H9 (cell line): ENCODE data around the gene RSAD1. TPM values are rescaled to one million over a fixed set of nuclear protein-coding genes. Genes with fewer than 3 reads are reported as not detected.

Experiments
- DNase-seq: peaks from one replicate; pipeline ENCODE4 v3.0.0-alpha.2; 2017
- H2AFZ ChIP-seq: one replicate; pipeline ENCODE4 v1.6.1; 2013; ENCODE audit warnings: mild to moderate bottlenecking, low read length, control low read depth, moderate library complexity
- H2AK5ac ChIP-seq: 2 replicates; pipeline ENCODE4 v1.6.1; 2013; ENCODE audit warnings: low read length, control low read depth, mixed read lengths; ENCODE audit not compliant: insufficient read length
- H2BK120ac ChIP-seq: one replicate; pipeline ENCODE4 v1.6.1; 2013; ENCODE audit warnings: low read depth, mild to moderate bottlenecking, low read length, control low read depth, inconsistent platforms; ENCODE audit not compliant: poor library complexity, severe bottlenecking
- H2BK12ac ChIP-seq: 2 replicates; pipeline ENCODE4 v1.6.1; 2013; ENCODE audit warnings: low read length, control low read depth, mixed read lengths, low read depth; ENCODE audit not compliant: insufficient read length
- H2BK15ac ChIP-seq: 2 replicates; pipeline ENCODE4 v1.6.1; 2013; ENCODE audit warnings: low read depth, low read length, control low read depth
- H2BK20ac ChIP-seq: one replicate; pipeline ENCODE4 v1.6.1; 2013; ENCODE audit warnings: low read depth, mild to moderate bottlenecking, low read length, control low read depth, inconsistent platforms; ENCODE audit not compliant: poor library complexity, severe bottlenecking
- H2BK5ac ChIP-seq: 2 replicates; pipeline ENCODE4 v1.6.1; 2013; ENCODE audit warnings: low read length, control low read depth, mixed read lengths; ENCODE audit not compliant: insufficient read length
- H3K14ac ChIP-seq: 2 replicates; pipeline ENCODE4 v1.6.1; 2013; ENCODE audit warnings: low read length, control low read depth; ENCODE audit not compliant: insufficient read depth
- H3K18ac ChIP-seq: 2 replicates; pipeline ENCODE4 v1.6.1; 2013; ENCODE audit warnings: low read depth, mild to moderate bottlenecking, mixed read lengths, low read length, control low read depth; ENCODE audit not compliant: insufficient read length
- H3K23ac ChIP-seq: 2 replicates; pipeline ENCODE4 v1.6.1; 2013; ENCODE audit warnings: low read length, control low read depth, mixed read lengths, low read depth; ENCODE audit not compliant: insufficient read length
- H3K23me2 ChIP-seq: 2 replicates; pipeline ENCODE4 v1.6.1; 2013; ENCODE audit warnings: low read depth, mild to moderate bottlenecking, mixed read lengths, low read length, control low read depth; ENCODE audit not compliant: insufficient read length, poor library complexity, severe bottlenecking
- H3K27ac ChIP-seq: 2 replicates; pipeline ENCODE4 v1.5.1; 2013; ENCODE audit warnings: low read length, control low read depth, mixed read lengths, low read depth; ENCODE audit not compliant: insufficient read length
- H3K27me3 ChIP-seq: 2 replicates; pipeline ENCODE4 v1.6.1; 2013; ENCODE audit warnings: low read length, control low read depth, inconsistent platforms; ENCODE audit not compliant: insufficient read depth
- H3K4ac ChIP-seq: 2 replicates; pipeline ENCODE4 v1.6.1; 2013; ENCODE audit warnings: low read depth, mild to moderate bottlenecking, control low read depth, inconsistent platforms, low read length, moderate library complexity
- H3K4me1 ChIP-seq: 2 replicates; pipeline ENCODE4 v1.6.1; 2013; ENCODE audit warnings: low read length, control low read depth, inconsistent platforms; ENCODE audit not compliant: insufficient read depth
- H3K4me2 ChIP-seq: 2 replicates; pipeline ENCODE4 v1.6.1; 2013; ENCODE audit warnings: low read length, control low read depth, mixed read lengths; ENCODE audit not compliant: insufficient read length, insufficient read depth
- H3K56ac ChIP-seq: 2 replicates; pipeline ENCODE4 v1.6.1; 2013; ENCODE audit warnings: low read depth, mild to moderate bottlenecking, mixed read lengths, low read length, control low read depth; ENCODE audit not compliant: insufficient read length
- H3K79me1 ChIP-seq: 2 replicates; pipeline ENCODE4 v1.6.1; 2013; ENCODE audit warnings: low read depth, mild to moderate bottlenecking, moderate library complexity, low read length, control low read depth, inconsistent platforms; ENCODE audit not compliant: insufficient read depth, poor library complexity, severe bottlenecking
- H3K79me2 ChIP-seq: 2 replicates; pipeline ENCODE4 v1.6.1; 2013; ENCODE audit warnings: low read length, control low read depth, inconsistent platforms; ENCODE audit not compliant: insufficient read depth
- H3K9ac ChIP-seq: 2 replicates; pipeline ENCODE4 v1.6.1; 2013; ENCODE audit warnings: low read length, control low read depth, mixed read lengths; ENCODE audit not compliant: insufficient read length; ENCODE audit errors: extremely low read depth
- H3K9me3 ChIP-seq: one replicate; pipeline ENCODE4 v1.6.1; 2013; ENCODE audit warnings: low read depth, low read length, inconsistent platforms; ENCODE audit not compliant: control insufficient read depth
- H3T11ph ChIP-seq: one replicate; pipeline ENCODE4 v1.6.1; 2013; ENCODE audit warnings: mild to moderate bottlenecking, low read length, control low read depth, inconsistent platforms
- H4K20me1 ChIP-seq: one replicate; pipeline ENCODE4 v1.6.1; 2013; ENCODE audit not compliant: control insufficient read depth, insufficient read length, insufficient read depth
- H4K5ac ChIP-seq: 2 replicates; pipeline ENCODE4 v1.6.1; 2013; ENCODE audit warnings: low read depth, mild to moderate bottlenecking, mixed read lengths, low read length, control low read depth; ENCODE audit not compliant: insufficient read length
- H4K8ac ChIP-seq: replicated peaks from 2 replicates; pipeline ENCODE4 v1.6.1; 2013; ENCODE audit warnings: low read length, control low read depth, mixed read lengths, low read depth; ENCODE audit not compliant: insufficient read length
- H4K91ac ChIP-seq: 2 replicates; pipeline ENCODE4 v1.6.1; 2013; ENCODE audit warnings: low read depth, mild to moderate bottlenecking, moderate library complexity, mixed read lengths, low read length, control low read depth; ENCODE audit not compliant: insufficient read length
- H3K27ac Mint-ChIP-seq, 3 experiments: 2 replicates in 2 of 3; 3 replicates in 1 of 3; pipeline ENCODE4 v1.8.0; 2020 to 2021; ENCODE audit warnings: mixed read lengths in 3 of 3, mild to moderate bottlenecking in 1 of 3, moderate library complexity in 1 of 3
- H3K27me3 Mint-ChIP-seq: 2 replicates; pipeline ENCODE4 v1.8.0; 2021; ENCODE audit warnings: low read depth, mild to moderate bottlenecking, moderate library complexity, mixed read lengths
- H3K36me3 Mint-ChIP-seq, 3 experiments: 2 replicates in 2 of 3; 3 replicates in 1 of 3; pipeline ENCODE4 v1.8.0; 2020 to 2021; ENCODE audit warnings: low read depth in 3 of 3, mixed read lengths in 3 of 3; ENCODE audit not compliant: insufficient read depth in 1 of 3
- H3K4me1 Mint-ChIP-seq, 2 experiments: 2 replicates each; pipeline ENCODE4 v1.8.0; 2020; ENCODE audit warnings: mixed read lengths in 2 of 2
- H3K4me3 Mint-ChIP-seq, 2 experiments: 2 replicates in 1 of 2; 3 replicates in 1 of 2; pipeline ENCODE4 v1.8.0; 2020 to 2021; ENCODE audit warnings: mild to moderate bottlenecking in 2 of 2, mixed read lengths in 2 of 2, moderate library complexity in 1 of 2
- H3K9me3 Mint-ChIP-seq, 2 experiments: 2 replicates in 1 of 2; 3 replicates in 1 of 2; pipeline ENCODE4 v1.8.0; 2020; ENCODE audit warnings: mild to moderate bottlenecking in 2 of 2, mixed read lengths in 2 of 2, moderate library complexity in 1 of 2
- WGBS: extraction: QIAGEN DNeasy Blood & Tissue Kit; methylation state at CpG from one replicate; pipeline ENCODE4 v1.1.7; 2013; ENCODE audit warnings: missing lambda C conversion rate, low lambda C conversion rate, mixed read lengths; ENCODE audit not compliant: insufficient read length; ENCODE audit errors: extremely low coverage; 5-methylcytosine and 5-hydroxymethylcytosine counted together
- total RNA-seq: library from RNA; stranded (reverse); gene quantifications from 2 replicates; pipeline ENCODE4 v1.2.1, GENCODE V29; 2021
- TF ChIP-seq, protein P1 (sequence below): fragments of 200-600 bp; sonication (generic); conservative IDR thresholded peaks from 3 replicates; pipeline ENCODE4 v1.8.0; 2021; ENCODE audit warnings: antibody characterized with exemption, mild to moderate bottlenecking

RSAD1 gene
- total RNA-seq, 1 experiment from 2014 or later, result 27.9 TPM

DNA sequence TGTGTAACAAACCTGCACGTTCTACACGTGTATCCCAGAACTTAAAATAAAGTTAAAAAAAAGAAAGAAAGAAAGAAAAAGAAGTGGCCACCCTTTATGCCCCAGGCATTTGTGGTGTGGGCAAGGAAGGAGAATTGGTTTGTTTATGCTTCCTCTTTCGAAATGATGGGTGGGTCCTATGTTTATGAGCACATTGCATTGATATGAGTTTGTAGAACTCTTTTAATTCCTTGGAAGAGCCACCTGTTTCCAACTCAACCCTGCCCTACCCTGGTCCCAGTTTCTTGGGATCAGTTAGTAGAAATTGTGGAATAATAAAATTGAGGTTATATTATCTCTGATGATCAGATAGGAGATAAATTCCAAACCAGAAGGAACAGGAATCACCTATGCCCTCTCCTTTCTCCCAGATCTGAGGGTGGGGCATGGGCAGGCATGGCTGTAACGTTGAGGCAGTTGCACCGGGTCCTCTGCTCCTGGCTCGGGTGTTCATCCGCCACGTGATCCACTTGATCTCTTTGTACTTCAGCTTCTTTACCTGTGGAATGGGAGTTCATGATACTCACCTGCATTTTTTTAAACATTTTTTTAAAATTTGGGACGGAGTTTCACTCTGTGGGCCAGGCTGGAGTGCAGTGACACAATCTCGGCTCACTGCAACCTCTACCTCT, 25.9 kb upstream of the RSAD1 start:
- Histone ChIP-seq H3K79me1 (no peaks in the 10 kb centered on the region), H3K27me3 (no peaks in the 10 kb centered on the region), H3K23me2 (no peaks in the 10 kb centered on the region), H3K18ac (no peak overlapping the region), H3K14ac (no peak overlapping the region), H2BK120ac (no peak overlapping the region), H3K4ac (no peak overlapping the region), H2AFZ (no peak overlapping the region), H4K20me1 (no peaks in the 10 kb centered on the region), H2AK5ac (no peak overlapping the region), H3T11ph (no peak overlapping the region), H3K9ac (no peak overlapping the region), H2BK15ac (no peak overlapping the region), H2BK20ac (no peak overlapping the region), H3K23ac (no peak overlapping the region), H3K4me2 (no peak overlapping the region), H4K8ac (no peak overlapping the region), H2BK12ac (no peak overlapping the region), H3K56ac (no peak overlapping the region), H3K4me1 (no peaks in the 10 kb centered on the region), H4K91ac (no peak overlapping the region), H2BK5ac (no peak overlapping the region), H4K5ac (no peak overlapping the region), H3K79me2 (no peaks in the 10 kb centered on the region), H3K9me3 (no peaks in the 10 kb centered on the region), H3K27ac (no peak overlapping the region)
- H3K27ac Mint-ChIP-seq, result no peak overlapping the region
- no peaks in the 10 kb centered on the region for H3K9me3 Mint-ChIP-seq
- H3K27me3 Mint-ChIP-seq, result no peaks in the 10 kb centered on the region; the same call in 1 of the 2 replicates
- no peaks in the 10 kb centered on the region for H3K4me1 Mint-ChIP-seq
- no peak overlapping the region for H3K4me3 Mint-ChIP-seq
- no CpG with 5 or more reads among the region's 10 CpGs for WGBS
- TF ChIP-seq, protein P1, sequence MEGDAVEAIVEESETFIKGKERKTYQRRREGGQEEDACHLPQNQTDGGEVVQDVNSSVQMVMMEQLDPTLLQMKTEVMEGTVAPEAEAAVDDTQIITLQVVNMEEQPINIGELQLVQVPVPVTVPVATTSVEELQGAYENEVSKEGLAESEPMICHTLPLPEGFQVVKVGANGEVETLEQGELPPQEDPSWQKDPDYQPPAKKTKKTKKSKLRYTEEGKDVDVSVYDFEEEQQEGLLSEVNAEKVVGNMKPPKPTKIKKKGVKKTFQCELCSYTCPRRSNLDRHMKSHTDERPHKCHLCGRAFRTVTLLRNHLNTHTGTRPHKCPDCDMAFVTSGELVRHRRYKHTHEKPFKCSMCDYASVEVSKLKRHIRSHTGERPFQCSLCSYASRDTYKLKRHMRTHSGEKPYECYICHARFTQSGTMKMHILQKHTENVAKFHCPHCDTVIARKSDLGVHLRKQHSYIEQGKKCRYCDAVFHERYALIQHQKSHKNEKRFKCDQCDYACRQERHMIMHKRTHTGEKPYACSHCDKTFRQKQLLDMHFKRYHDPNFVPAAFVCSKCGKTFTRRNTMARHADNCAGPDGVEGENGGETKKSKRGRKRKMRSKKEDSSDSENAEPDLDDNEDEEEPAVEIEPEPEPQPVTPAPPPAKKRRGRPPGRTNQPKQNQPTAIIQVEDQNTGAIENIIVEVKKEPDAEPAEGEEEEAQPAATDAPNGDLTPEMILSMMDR, result no peak
- no peak for DNase-seq
- no peaks in the 10 kb centered on the region for H3K36me3 Mint-ChIP-seq
